ENCODE measurements around the gene ADAMTS16.

ADAMTS16 gene

GRCh38 chr5:5290674-5291334, 150.7 kb downstream of the ADAMTS16 start:
- no peak for DNase-seq

DNA sequence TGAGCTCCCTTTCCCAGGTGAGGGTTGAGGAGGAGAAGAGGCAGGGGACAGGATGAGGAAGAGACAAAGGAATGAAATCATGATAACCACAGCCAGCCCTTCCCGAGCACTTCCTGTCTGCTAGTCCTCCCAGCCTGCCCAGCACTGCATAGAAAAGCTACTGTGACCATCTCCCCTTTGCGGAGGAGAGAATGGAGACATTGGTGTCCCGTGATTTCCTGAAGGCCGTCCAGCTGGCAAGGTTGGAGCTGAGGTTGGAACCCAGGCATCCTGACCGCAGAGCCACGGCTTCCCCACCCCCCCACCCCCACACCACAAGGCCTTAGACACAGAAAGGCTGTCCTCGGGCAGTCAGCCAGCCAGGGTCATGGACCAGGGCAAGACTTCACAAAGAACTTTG, 151.2 kb downstream of the ADAMTS16 start:
- DNase-seq = no peak

DNA sequence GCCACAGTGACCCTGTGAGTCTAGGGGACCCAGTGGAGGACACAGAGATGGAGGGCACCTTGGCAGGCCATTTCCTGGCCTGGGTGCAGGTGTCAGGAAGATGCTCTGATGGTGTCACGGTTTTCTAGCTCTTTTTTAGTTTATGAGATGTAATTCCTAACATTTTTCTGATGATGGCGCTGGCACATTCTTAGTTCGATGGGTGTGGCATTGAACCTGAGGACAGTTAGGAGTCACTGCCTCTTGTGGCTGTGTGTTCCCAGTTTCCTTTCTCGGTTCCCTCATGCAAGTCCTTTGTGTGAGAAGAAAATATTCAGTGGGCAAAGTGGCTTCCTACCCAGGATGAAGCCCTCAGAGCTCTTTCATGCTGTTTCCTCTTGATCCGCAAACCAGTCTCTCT, 152.9 kb downstream of the ADAMTS16 start:
- DNase-seq = no peak

DNA sequence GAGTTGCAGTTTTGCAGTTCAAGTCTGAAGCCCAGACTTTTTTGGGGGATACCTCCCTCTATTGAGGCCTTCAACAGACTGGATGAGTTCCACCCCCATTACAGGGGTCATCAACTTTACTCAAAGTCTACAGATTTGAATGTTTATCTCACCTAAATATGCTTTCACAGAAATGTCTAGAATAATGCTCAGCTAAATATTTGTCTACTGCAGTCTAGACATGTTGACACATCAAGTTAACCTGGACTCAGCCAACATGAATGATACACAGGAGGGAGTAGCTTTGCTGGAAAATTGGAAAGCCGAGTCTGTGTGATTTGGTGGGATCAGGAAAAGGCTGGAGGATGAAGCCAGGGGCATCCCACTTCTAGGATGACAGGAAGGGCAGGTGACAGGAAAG, 154.3 kb downstream of the ADAMTS16 start:
- DNase-seq = no peak

GRCh38 chr5:5295351-5295750, 155.2 kb downstream of the ADAMTS16 start:
- DNase-seq = no peak

DNA sequence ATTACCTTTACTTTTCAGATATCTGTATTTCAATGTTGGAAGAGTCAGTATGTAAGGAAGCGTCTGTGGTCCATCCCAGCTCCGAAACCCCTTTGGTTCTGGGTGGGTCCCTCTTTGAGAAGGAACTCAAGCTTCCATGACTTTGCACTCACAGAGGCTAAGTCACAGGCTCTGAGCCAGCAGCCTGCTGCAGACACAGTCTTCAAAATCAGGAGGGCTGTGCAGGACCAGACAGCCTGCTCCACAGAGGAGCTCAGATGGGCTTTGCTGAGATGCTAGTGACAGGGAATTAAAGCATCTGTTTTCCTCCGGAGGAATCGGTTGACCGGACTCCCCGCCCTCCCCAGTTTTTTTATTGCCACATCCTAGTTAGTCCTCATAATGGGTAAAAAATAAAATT, 155.9 kb downstream of the ADAMTS16 start:
- DNase-seq = no peak

DNA sequence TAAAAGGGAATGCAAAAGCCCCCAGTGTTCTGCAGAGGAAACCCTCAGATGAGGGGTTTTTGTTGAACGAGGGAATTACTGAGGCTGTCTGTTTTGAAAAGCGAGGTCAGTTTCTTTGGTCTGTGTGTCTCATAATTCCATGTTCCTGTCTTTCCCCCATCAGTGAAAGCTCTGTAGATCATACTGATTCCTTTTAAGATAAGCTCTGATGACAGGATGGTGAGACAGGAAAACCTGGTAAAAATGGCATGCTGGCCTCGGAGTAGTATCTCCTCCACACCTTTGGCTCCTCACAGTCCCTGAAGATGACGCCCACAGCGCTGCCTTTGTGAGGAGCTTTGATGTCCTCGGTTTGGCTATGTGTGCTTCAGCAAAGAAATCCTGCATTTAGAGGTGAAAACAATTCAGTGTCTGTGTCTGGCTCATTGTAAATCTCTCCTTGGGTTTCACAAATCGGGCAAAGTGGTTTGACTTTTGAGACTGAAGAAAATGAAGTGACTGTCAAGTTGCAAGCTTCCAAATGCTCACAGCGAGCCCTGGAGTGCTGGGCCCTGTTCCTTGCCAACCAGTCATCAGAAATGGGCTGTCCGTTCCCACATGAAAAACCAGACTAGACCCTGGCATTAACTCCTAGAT, 157.4 kb downstream of the ADAMTS16 start:
- no peak for DNase-seq

GRCh38 chr5:5298068-5298633, 158.0 kb downstream of the ADAMTS16 start:
- DNase-seq = no peak

GRCh38 chr5:5298841-5299541, 158.9 kb downstream of the ADAMTS16 start:
- DNase-seq = no peak

DNA sequence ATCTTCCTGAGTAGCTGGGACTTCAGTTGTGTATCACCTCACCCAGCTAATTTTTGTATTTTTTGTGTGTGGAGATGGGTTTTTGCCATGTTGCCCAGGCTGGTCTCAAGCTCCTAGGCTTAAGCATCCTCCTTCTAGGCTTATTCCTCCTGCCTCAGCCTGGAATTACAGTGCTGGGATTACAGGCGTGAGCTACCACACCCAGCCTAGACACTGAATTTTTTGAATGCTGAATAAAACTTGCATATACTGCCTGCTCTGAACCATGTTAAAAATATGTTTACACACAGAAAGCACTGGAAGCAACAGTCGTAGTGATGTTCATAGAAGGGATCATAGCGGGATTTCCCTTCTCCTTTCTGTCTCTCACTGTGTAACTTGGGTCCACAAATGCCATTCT, 161.0 kb downstream of the ADAMTS16 start:
- no peak for DNase-seq

GRCh38 chr5:5302201-5302600, 162.1 kb downstream of the ADAMTS16 start:
- no peak for DNase-seq

GRCh38 chr5:5303242-5303641, 163.1 kb downstream of the ADAMTS16 start:
- DNase-seq = no peak

GRCh38 chr5:5304361-5305020, 164.4 kb downstream of the ADAMTS16 start:
- no peak for DNase-seq

- no peak for DNase-seq
These were observed 166.6 kb downstream of the ADAMTS16 start for GRCh38 chr5:5306696-5307095.

DNA sequence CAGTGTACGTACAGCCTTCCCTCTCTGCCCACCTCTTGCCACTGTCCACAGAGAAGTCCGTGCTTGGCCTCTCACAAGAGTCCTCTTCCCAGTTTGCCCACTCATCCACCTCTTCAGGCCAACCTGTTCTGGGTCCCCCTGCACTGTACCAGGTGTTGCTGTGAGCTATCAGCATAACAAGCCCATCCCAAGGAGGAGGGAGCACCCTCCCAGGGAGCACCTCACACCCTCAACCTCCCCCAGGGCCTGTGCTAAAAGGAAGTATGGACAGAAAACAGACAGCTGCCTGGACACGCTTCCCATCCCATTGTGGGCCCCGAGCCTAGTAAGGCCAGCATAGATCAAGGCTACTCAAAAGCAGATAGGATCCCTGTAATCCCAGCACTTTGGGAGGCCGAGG, 168.2 kb downstream of the ADAMTS16 start:
- no peak for DNase-seq

GRCh38 chr5:5309645-5310044, 169.5 kb downstream of the ADAMTS16 start:
- DNase-seq = no peak

GRCh38 chr5:5313101-5313635, 173.0 kb downstream of the ADAMTS16 start:
- no peak for DNase-seq

GRCh38 chr5:5314166-5314565, 174.0 kb downstream of the ADAMTS16 start:
- no peak for DNase-seq

- no peak for DNase-seq
These were observed 174.5 kb downstream of the ADAMTS16 start for GRCh38 chr5:5314626-5315025.

DNA sequence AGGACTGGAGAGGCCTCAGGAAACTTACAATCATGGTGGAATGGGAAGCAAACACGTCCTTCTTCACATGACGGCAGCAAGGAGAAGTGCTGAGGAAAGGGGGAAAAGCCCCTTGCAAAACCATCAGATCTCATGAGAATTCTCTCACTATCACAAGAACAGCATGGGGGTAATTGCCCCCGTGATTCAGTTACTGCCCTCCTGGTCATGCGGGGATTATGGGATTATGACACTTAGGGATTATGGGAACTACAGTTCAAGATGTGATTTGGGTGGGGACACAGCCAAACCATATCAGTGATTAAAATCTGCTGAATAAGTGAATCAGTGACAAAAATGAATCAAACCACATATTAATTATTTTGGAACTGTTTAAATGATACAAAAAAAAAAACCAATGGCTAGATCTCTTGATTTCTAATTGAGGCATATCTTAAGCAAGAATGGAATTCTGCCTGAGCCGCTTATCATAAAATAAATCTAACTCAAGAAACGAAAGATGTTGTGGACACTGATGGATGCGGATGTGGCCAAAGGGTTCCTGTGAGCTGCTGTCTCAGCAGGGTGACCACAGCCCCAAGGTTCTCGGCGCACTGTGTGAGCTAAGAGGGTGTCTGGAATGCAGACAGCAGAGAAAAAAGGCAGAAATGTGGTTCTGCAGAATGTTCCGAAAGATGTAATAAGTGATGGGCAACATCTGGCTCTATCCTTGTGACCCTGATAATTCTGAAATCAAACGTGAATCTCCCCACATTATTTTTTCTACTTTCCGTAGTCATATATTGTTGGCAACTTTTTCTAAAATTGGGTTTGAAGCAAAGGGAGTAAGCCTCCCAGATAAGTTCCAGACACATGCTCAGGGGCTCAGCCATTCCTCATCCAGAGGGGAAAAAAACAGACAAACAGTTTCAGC, 175.2 kb downstream of the ADAMTS16 start:
- DNase-seq = no peak

GRCh38 chr5:5316334-5316733, 176.2 kb downstream of the ADAMTS16 start:
- DNase-seq = no peak

DNA sequence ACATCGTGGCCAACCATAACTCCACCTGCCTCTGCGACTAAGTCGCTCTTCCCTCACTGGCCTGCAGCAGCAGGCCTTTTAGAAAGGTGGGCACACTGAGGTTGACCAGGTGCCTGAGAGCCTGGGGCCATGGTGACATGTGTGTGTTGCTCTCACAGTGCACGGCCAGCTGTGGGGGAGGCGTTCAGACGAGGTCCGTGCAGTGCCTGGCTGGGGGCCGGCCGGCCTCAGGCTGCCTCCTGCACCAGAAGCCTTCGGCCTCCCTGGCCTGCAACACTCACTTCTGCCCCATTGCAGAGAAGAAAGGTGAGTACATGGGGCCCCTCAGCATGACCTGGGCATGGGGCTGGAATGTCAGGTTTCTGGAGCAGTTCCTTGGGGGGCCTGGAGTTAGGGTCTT, 177.8 kb downstream of the ADAMTS16 start:
- DNase-seq = no peak

Data from stimulated activated CD4-positive, alpha-beta T cell treated with anti-CD3 and anti-CD28 coated beads, Interleukin-2, amount 100 ng/mL, for 48 hours (primary cell).